NCI-H2227 (cell line): ENCODE measurements around the gene MTA3.

ENCODE experiments used
- DNase-seq: peaks from one replicate; lab custom pipeline; 2025; ENCODE audit not compliant: unreplicated experiment; lab: John Stamatoyannopoulos, UW

The MTA3 gene

GRCh38 chr2:42659609-42660008 is 91.2 kb downstream of the MTA3 start:
- DNase-seq = no peak

GRCh38 chr2:42663106-42663780 is 94.8 kb downstream of the MTA3 start:
- DNase-seq = peak; percentile 80

GRCh38 chr2:42663828-42664227 is 95.4 kb downstream of the MTA3 start:
- no peak for DNase-seq

GRCh38 chr2:42673989-42674579 is 105.7 kb downstream of the MTA3 start:
- no peak for DNase-seq

GRCh38 chr2:42675815-42676214 is 107.4 kb downstream of the MTA3 start:
- no peak for DNase-seq

GRCh38 chr2:42685303-42685702 is 116.9 kb downstream of the MTA3 start:
- no peak for DNase-seq

GRCh38 chr2:42693013-42693615 is 124.7 kb downstream of the MTA3 start:
- no peak for DNase-seq

- no peak for DNase-seq
Observed at GRCh38 chr2:42693688-42694479, 125.5 kb downstream of the MTA3 start.

GRCh38 chr2:42696987-42697386 is 128.6 kb downstream of the MTA3 start:
- no peak for DNase-seq

- no peak for DNase-seq
Observed at GRCh38 chr2:42698940-42699339, 130.5 kb downstream of the MTA3 start.

GRCh38 chr2:42706836-42707235 is 138.4 kb downstream of the MTA3 start:
- no peak for DNase-seq

GRCh38 chr2:42708179-42708578 is 139.7 kb downstream of the MTA3 start:
- DNase-seq = no peak

- DNase-seq = no peak
Observed at GRCh38 chr2:42711896-42712295, 143.5 kb downstream of the MTA3 start.

GRCh38 chr2:42712934-42713333 is 144.5 kb downstream of the MTA3 start:
- no peak for DNase-seq

GRCh38 chr2:42713920-42714319 is 145.5 kb downstream of the MTA3 start:
- no peak for DNase-seq

- no peak for DNase-seq
Observed at GRCh38 chr2:42714686-42715085, 146.3 kb downstream of the MTA3 start.

GRCh38 chr2:42721898-42722297 is 153.5 kb downstream of the MTA3 start:
- no peak for DNase-seq

- peak; percentile 51 for DNase-seq
Observed at GRCh38 chr2:42722320-42723190, 154.1 kb downstream of the MTA3 start.

- DNase-seq = no peak
Observed at GRCh38 chr2:42723465-42723864, 155.0 kb downstream of the MTA3 start.

- no peak for DNase-seq
Observed at GRCh38 chr2:42724886-42725285, 156.5 kb downstream of the MTA3 start.

GRCh38 chr2:42725657-42726056 is 157.2 kb downstream of the MTA3 start:
- DNase-seq = no peak
